ENCODE results near the gene SMIM24. TPM values are rescaled to one million over a fixed set of nuclear protein-coding genes. Genes with fewer than 3 reads are reported as not detected.

SMIM24 gene
- total and polyA plus RNA-seq, 2 experiments from 2014 or later = 5.0 to 21.5 TPM

- TF ChIP-seq CTCF (conservative IDR thresholded peaks at IDR 0.05; ENCODE audit: low read depth in 2 of 2) (no peak), NANOG (IDR thresholded peaks at IDR 0.05; ENCODE audit: borderline replicate concordance) (no peak), POLR2AphosphoS5 (IDR thresholded peaks at IDR 0.05; ENCODE audit: low read depth) (no peak), EZH2 (IDR thresholded peaks at IDR 0.05; ENCODE audit: low read depth, unreplicated experiment) (no peak), CREB1 (CRISPR knock-in tag; IDR thresholded peaks at IDR 0.05; ENCODE audit: low read depth) (no peak), ETS1 (IDR thresholded peaks at IDR 0.05) (no peak), JUNB (IDR thresholded peaks at IDR 0.05; ENCODE audit: unreplicated experiment) (no peak)
These were observed 12.1 kb downstream of the SMIM24 start (continued) for GRCh38 chr19:3468211-3468610.

- peaks cover 7% of the 10 kb centered on the region for H3K4me1 Mint-ChIP-seq
- Histone ChIP-seq H3K27ac (ENCODE audit: low read depth) (no peak overlapping the region), H3K36me3 (ENCODE audit: insufficient read depth) (no peaks in the 10 kb centered on the region), H3F3A (replicated peaks; ENCODE audit: low read depth) (peaks cover 4% of the 10 kb centered on the region; the same call in 1 of the 2 replicates), H2AFZ (no peak overlapping the region), H3K4me1 (ENCODE audit: insufficient read depth) (peaks cover 13% of the 10 kb centered on the region), H3K27me3 (ENCODE audit: insufficient read depth) (peaks cover 52% of the 10 kb centered on the region), H4K20me1 (replicated peaks; ENCODE audit: insufficient read depth) (no peaks in the 10 kb centered on the region), H3K4me2 (no peak overlapping the region), H3K9me2 (ENCODE audit: insufficient read depth) (no peaks in the 10 kb centered on the region), H3K79me2 (replicated peaks; ENCODE audit: insufficient read depth) (no peaks in the 10 kb centered on the region), H3K4me3 (no peak overlapping the region)
- DNase-seq (ENCODE audit: low spot score) = no peak
- no peak overlapping the region for H3K4me3 Mint-ChIP-seq
- H3K9me3 Mint-ChIP-seq = peaks cover 29% of the 10 kb centered on the region
- H3K27me3 Mint-ChIP-seq (ENCODE audit: insufficient read depth, low read depth, poor library complexity) = peaks cover 35% of the 10 kb centered on the region
- no peak overlapping the region for H3K27ac Mint-ChIP-seq
- H3K36me3 Mint-ChIP-seq (ENCODE audit: low read depth) = peaks cover 11% of the 10 kb centered on the region; the same call in 2 of the 3 replicates
- no peak for ATAC-seq
- TF ChIP-seq NANOG (IDR thresholded peaks at IDR 0.05; ENCODE audit: borderline replicate concordance) = no peak
- no peak for TF ChIP-seq ETS1 (IDR thresholded peaks at IDR 0.05)
- no peak for TF ChIP-seq ZNF462 (CRISPR knock-in tag; IDR thresholded peaks at IDR 0.05)
- no peak for TF ChIP-seq ZNF331 (CRISPR knock-in tag; IDR thresholded peaks at IDR 0.05; ENCODE audit: low read depth)
- no peak for TF ChIP-seq REST (IDR thresholded peaks at IDR 0.05; ENCODE audit: unreplicated experiment)
These were observed 12.7 kb downstream of the SMIM24 start for GRCh38 chr19:3467437-3468198.

Data from GM23338 (cell line).